SU-DHL-6 (cell line): ENCODE data around the gene DRAM1.

ENCODE experiments used
- H2AFZ ChIP-seq: fragments of 200-600 bp; sonication (generic); 2 replicates; pipeline ENCODE4 v1.6.1; 2014; ENCODE audit warnings: low read depth, mild to moderate bottlenecking, moderate library complexity, mixed read lengths, antibody characterized with exemption, low read length; ENCODE audit not compliant: severe bottlenecking
- H3F3A ChIP-seq: fragments of 200-600 bp; shearing (Covaris generic); 2 replicates; pipeline ENCODE4 v1.6.0; 2016; ENCODE audit warnings: antibody characterized with exemption, mild to moderate bottlenecking; ENCODE audit not compliant: insufficient read depth
- H3K27ac ChIP-seq: fragments of 200-600 bp; sonication (generic); 2 replicates; pipeline ENCODE4 v1.5.1; 2016; ENCODE audit warnings: low read depth, mild to moderate bottlenecking, low read length, moderate library complexity, mixed read lengths
- H3K27me3 ChIP-seq: fragments of 200-600 bp; sonication (generic), shearing (Covaris generic); 2 replicates; pipeline ENCODE4 v1.6.0; 2014; ENCODE audit warnings: mild to moderate bottlenecking, low read length
- H3K36me3 ChIP-seq: fragments of 200-600 bp; sonication (generic); 2 replicates; pipeline ENCODE4 v1.6.1; 2014; ENCODE audit warnings: mild to moderate bottlenecking, low read length, mixed read lengths
- H3K4me2 ChIP-seq: fragments of 300-600, 200-600 bp; shearing (Covaris generic), sonication (generic); 2 replicates; pipeline ENCODE4 v1.6.0; 2014; ENCODE audit warnings: low read length, low read depth, mild to moderate bottlenecking; ENCODE audit not compliant: poor library complexity, severe bottlenecking
- H3K4me3 ChIP-seq: fragments of 200-600 bp; sonication (generic); 2 replicates; pipeline ENCODE4 v1.5.1; 2014; ENCODE audit warnings: antibody characterized with exemption, low read length, mild to moderate bottlenecking, mixed read lengths; ENCODE audit not compliant: insufficient read depth, poor library complexity, severe bottlenecking
- H3K79me2 ChIP-seq: fragments of 200-600 bp; sonication (generic); 2 replicates; pipeline ENCODE4 v1.6.1; 2014; ENCODE audit warnings: mild to moderate bottlenecking, low read length, moderate library complexity; ENCODE audit not compliant: insufficient read depth
- H3K9ac ChIP-seq: fragments of 200-600 bp; sonication (generic); 2 replicates; pipeline ENCODE4 v1.7.0; 2014; ENCODE audit warnings: mild to moderate bottlenecking, low read length
- H3K9me2 ChIP-seq: fragments of 200-600 bp; sonication (generic); replicated peaks from 2 replicates; pipeline ENCODE4 v1.6.1; 2014; ENCODE audit warnings: low read length; ENCODE audit not compliant: insufficient read depth
- H3K9me3 ChIP-seq: fragments of 200-600 bp; sonication (generic); 2 replicates; pipeline ENCODE4 v1.6.1; 2014; ENCODE audit warnings: low read length, mixed read lengths; ENCODE audit not compliant: insufficient read depth
- H4K20me1 ChIP-seq: fragments of 200-600 bp; sonication (generic); 2 replicates; pipeline ENCODE4 v1.6.1; 2014; ENCODE audit warnings: low read depth, mild to moderate bottlenecking, antibody characterized with exemption, low read length, moderate library complexity, mixed read lengths
- EZH2phosphoT487 ChIP-seq: fragments of 200-600 bp; sonication (generic), shearing (Covaris generic); conservative IDR thresholded peaks from 2 replicates; pipeline ENCODE4 v1.6.1; 2018; ENCODE audit warnings: mild to moderate bottlenecking, antibody characterized with exemption, low read length, moderate library complexity, mixed read lengths
- TF ChIP-seq, protein P1 (sequence below): fragments of 200-600 bp; sonication (generic); IDR thresholded peaks from one replicate; pipeline ENCODE4 v1.5.1; 2017; ENCODE audit warnings: antibody characterized with exemption, mild to moderate bottlenecking, low read length, moderate library complexity; ENCODE audit not compliant: insufficient read depth, poor library complexity, severe bottlenecking

Gene DRAM1

DNA sequence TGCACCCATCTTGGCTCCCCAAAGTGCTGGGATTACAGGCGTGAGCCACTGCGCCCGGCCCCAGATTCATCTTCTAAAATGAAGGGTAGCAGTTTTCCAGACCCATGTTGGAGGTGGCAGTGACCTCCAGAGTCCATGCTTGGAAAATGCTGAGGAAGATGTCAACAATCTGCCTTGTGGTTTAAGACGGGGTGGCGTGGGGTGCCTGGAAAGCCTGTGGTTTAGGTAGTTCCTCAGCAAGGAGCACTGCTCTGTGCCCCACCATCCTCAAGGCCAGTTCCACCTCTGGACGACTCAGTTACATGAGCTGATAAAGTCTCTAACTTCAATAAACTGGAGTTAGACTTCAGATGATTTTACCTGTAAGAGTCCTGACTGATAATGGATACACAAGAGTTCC lies 48.6 kb downstream of the DRAM1 start:
- no peaks in the 10 kb centered on the region for H3K79me2 ChIP-seq
- H3K9ac ChIP-seq, result no peak overlapping the region
- no peak for TF ChIP-seq EZH2phosphoT487
- TF ChIP-seq, protein P1, sequence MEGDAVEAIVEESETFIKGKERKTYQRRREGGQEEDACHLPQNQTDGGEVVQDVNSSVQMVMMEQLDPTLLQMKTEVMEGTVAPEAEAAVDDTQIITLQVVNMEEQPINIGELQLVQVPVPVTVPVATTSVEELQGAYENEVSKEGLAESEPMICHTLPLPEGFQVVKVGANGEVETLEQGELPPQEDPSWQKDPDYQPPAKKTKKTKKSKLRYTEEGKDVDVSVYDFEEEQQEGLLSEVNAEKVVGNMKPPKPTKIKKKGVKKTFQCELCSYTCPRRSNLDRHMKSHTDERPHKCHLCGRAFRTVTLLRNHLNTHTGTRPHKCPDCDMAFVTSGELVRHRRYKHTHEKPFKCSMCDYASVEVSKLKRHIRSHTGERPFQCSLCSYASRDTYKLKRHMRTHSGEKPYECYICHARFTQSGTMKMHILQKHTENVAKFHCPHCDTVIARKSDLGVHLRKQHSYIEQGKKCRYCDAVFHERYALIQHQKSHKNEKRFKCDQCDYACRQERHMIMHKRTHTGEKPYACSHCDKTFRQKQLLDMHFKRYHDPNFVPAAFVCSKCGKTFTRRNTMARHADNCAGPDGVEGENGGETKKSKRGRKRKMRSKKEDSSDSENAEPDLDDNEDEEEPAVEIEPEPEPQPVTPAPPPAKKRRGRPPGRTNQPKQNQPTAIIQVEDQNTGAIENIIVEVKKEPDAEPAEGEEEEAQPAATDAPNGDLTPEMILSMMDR, result no peak
- H3K27ac ChIP-seq, result no peak overlapping the region
- no peaks in the 10 kb centered on the region for H3K9me3 ChIP-seq
- no peaks in the 10 kb centered on the region for H3K9me2 ChIP-seq
- no peak overlapping the region for H2AFZ ChIP-seq
- no peak overlapping the region for H3K4me3 ChIP-seq
- H3F3A ChIP-seq, result no peaks in the 10 kb centered on the region
- H3K36me3 ChIP-seq, result no peaks in the 10 kb centered on the region
- H4K20me1 ChIP-seq, result no peaks in the 10 kb centered on the region
- H3K4me2 ChIP-seq, result no peak overlapping the region
- H3K27me3 ChIP-seq, result no peaks in the 10 kb centered on the region

DNA sequence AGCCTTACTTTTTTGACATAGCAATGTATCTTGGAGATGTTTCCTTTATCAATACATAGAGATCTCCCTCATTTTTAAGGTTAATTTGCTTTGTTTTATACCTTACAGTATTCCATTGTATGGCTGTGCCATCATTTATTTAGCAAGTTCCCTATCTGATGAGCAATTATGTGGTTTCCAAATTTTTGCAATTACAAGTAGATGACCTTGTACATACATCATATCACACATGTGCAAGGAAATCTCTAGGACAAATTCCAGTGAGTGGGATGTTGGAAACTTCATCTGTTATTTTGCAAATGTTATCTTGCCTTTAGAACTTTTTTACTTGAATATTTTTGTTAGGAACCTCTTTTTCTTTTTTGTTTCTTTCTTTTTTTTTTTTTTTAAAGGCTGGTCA lies 49.7 kb downstream of the DRAM1 start:
- no peak overlapping the region for H3K27ac ChIP-seq
- H3K4me2 ChIP-seq, result no peak overlapping the region

DNA sequence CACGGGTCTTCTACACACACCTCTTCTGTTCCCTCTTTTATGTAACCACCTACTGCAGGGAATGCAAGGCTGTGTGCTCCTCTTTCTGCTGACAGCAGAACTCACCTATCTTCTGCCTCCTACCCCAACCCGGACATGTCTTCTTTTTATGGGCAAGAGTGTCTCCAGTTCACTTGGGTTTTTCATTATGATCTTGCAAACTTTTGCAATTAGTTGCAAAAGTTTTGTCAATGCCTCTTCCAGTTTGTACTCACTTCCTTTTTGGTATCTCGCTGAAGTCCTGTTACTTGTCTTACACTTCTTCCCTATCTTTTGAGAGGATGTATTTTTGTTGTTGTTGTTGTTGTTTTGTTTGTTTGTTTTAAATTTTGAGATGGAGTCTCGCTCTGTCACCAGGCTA lies 50.6 kb downstream of the DRAM1 start:
- no peaks in the 10 kb centered on the region for H3K9me2 ChIP-seq
- H3F3A ChIP-seq, result peaks cover 7% of the 10 kb centered on the region; the same call in 1 of the 2 replicates
- no peaks in the 10 kb centered on the region for H3K27me3 ChIP-seq
- H3K36me3 ChIP-seq, result no peaks in the 10 kb centered on the region
- H3K79me2 ChIP-seq, result no peaks in the 10 kb centered on the region
- H4K20me1 ChIP-seq, result no peaks in the 10 kb centered on the region
- H3K27ac ChIP-seq, result no peak overlapping the region
- H3K9ac ChIP-seq, result no peak overlapping the region
- no peak overlapping the region for H3K4me3 ChIP-seq
- H3K9me3 ChIP-seq, result no peaks in the 10 kb centered on the region
- H3K4me2 ChIP-seq, result no peak overlapping the region
- no peak overlapping the region for H2AFZ ChIP-seq
- TF ChIP-seq EZH2phosphoT487, result no peak
- TF ChIP-seq, protein P1, result no peak

More for the DNA sequence above, 49.7 kb downstream of the DRAM1 start:
- Histone ChIP-seq H3K9me2 (no peaks in the 10 kb centered on the region), H3K4me3 (no peak overlapping the region), H3F3A (peaks cover 7% of the 10 kb centered on the region; the same call in 1 of the 2 replicates), H3K27me3 (no peaks in the 10 kb centered on the region), H2AFZ (no peak overlapping the region), H3K9me3 (no peaks in the 10 kb centered on the region), H4K20me1 (no peaks in the 10 kb centered on the region), H3K36me3 (no peaks in the 10 kb centered on the region), H3K79me2 (no peaks in the 10 kb centered on the region), H3K9ac (no peak overlapping the region)
- TF ChIP-seq, protein P1, result no peak
- no peak for TF ChIP-seq EZH2phosphoT487
